GM12892 (cell line): ENCODE measurements around the gene ARMS2.

Experiments used
- POLR2A ChIP-seq: IDR thresholded peaks from 2 replicates; pipeline ENCODE4 v1.6.1; 2011; ENCODE audit warnings: low read depth, low read length, control low read depth
- POLR2AphosphoS5 ChIP-seq: IDR thresholded peaks from 2 replicates; pipeline ENCODE4 v1.6.1; 2011; ENCODE audit warnings: low read depth, low read length, control low read depth
- TAF1 ChIP-seq: IDR thresholded peaks from 2 replicates; pipeline ENCODE4 v1.6.1; 2011; ENCODE audit warnings: low read depth, mild to moderate bottlenecking, control low read depth, low read length, borderline replicate concordance

DNA sequence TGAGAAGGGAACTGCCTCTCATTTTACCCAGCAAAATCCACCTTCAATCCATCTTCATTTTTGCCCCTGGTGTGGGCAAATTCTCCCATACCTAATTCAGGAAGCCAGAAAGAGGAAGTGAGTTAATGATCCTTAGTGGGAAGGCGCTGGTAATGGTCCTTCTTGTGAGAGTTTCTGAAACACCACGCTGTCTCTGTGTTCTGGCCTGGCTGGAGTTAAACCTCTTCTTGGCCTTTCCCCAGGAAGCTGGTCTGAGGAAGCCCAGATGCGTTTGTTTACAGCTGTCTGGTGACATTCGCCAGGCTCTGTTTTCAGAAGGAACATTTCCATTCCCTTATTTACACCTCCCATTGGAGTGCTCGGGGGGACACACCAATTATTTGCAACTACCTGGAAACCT, 31.2 kb downstream of the ARMS2 start:
- TF ChIP-seq POLR2A (no peak), POLR2AphosphoS5 (no peak), TAF1 (no peak)
